GM10847 (cell line): ENCODE data around the gene C10orf62.

Experiments
- POLR2A ChIP-seq: IDR thresholded peaks from 2 replicates; pipeline ENCODE4 v1.6.1; 2011; ENCODE audit not compliant: insufficient read length; ENCODE audit errors: extremely low read depth

Gene C10orf62

DNA sequence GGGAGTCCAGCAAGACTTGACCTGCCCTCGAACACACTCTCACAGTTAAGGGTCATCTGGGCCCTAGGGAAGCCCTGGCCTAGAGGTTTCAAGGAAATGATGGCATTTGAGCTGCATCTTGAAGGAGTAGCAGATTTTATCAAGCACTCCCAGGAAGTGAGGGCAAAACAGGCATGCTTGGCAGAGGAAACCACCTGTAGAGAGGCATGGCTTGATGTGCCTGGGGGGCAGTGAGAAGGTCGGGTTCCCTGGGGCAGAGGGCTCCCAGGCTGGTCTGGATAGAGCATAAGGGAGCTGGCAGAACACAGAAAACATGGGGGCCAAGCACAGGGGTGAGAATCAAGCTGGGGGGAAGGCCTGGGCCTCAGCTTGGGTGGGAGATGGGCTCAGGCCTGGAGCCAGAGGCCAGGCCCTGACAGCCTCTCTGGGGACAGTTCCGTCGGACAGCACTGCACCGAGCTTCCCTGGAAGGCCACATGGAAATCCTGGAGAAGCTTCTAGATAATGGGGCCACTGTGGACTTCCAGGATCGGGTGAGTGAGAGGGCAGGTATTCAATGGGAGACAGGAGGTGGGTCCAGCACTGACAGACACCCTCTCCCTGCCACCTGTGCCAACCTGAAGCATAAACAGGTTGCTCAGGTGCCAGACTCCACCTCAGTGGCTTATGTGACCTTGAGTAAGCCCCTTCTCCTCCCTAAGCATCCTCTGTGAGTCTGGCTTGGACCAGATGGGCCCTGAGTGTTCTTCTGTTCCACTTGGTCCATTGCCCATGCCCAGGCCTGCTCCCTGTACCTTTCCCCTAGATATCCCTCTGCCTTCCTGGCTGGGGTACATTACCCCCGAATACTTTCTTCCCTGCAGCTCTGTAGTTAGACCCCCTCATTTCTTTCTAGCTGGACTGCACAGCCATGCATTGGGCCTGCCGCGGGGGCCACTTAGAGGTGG is 8.8 kb upstream of the C10orf62 start:
- TF ChIP-seq POLR2A: no peak

DNA sequence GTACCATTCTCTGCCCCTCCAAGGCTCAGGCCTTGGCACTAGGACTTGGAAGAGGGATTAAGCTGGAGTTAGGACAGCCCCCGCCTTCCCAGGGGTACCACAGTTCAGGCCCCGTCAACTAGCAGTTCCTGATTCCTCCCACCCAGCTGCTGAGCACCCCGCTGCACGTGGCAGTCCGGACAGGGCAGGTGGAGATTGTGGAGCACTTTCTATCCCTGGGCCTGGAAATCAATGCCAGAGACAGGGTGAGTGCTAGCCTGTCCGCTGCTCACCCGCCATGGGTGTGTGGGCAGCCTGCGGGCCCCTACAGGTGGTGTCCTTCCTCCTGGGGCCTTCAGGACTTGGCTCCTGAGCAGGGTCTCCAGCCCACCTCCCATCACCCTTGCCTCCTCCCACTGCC is 7.4 kb upstream of the C10orf62 start:
- no peak for TF ChIP-seq POLR2A

DNA sequence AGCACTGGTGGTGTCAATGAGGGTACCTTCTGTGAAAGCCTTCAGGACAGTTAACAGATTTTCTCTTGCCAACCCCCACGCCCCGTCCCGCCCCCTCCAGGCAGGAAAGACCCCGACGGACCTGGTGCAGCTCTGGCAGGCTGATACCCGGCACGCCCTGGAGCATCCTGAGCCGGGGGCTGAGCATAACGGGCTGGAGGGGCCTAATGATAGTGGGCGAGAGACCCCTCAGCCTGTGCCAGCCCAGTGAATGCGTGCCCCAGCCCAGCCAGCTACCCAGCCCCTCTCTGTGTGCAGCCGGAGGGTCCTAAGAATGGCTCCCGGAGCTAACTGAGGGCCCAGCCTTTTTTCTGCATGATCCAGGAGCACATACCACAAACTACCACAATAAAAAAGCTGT is 6.0 kb upstream of the C10orf62 start:
- TF ChIP-seq POLR2A: no peak

DNA sequence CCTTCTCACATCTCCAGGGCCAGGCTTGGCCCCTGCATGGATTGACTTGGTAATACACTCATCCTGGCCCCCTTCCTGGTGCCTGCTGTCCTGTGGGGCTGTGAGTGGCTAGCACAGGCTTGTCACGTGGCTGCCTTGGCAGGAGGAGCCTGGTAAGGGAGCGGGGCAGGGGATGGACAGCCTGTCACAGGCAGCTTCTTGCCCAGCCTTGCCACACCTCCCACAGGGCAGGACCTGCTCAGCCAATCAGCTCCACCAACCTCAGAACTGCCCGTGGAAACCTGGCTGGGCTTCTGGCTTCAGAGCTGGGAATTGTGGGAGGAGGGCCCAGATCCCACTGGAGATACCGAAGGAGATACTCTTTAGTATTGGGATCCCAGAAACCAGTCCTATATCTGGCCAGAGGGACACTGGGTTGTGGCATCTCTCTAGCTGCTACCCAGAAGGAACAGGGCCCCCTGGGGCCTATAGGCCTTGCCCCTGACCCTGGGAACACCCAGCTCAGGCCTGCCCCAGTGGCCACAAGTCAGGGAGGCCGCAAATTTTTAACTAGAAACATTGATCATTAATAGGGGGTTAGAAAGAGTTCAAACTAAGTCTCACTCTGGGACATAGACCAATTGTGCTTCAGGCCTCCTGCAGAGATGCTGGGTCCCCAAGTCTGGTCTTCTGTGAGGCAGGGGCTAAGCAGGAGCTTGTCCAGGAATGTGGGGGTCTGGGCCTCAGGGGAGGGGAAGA is 5.3 kb upstream of the C10orf62 start, which contains the start of gene HOGA1:
Gene HOGA1 (plus strand): TSS at position 330 of the 738 bp plus-strand sequence. CDS start 315 bp downstream, at position 645.
- no peak for TF ChIP-seq POLR2A

DNA sequence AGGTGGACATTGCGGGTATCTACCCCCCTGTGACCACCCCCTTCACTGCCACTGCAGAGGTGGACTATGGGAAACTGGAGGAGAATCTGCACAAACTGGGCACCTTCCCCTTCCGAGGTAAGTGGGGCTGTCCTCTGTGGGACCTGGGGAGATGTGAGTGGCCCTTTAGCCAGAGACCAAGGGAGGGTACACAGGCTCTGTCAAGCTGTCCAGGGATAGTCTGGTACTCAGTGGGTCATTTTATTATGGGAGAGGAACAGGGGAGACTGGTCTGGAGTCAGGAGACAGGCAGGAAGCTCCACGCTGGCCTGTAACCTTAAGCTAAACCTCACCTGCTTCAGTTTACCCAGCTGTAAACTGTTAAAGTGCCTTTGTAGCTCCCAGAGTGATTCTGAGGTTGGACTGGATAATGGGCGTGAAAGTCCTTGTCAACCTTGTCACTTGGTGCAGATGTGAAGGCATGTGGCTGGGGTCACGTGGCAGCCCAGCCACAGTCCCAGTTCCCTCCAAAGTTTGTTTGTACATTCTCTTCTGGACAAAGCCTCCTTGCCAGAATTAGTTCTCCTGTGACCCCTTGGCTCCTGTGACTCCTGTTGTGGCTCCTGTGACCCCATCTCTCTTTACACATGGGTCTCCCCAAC is 4.6 kb upstream of the C10orf62 start:
- no peak for TF ChIP-seq POLR2A

DNA sequence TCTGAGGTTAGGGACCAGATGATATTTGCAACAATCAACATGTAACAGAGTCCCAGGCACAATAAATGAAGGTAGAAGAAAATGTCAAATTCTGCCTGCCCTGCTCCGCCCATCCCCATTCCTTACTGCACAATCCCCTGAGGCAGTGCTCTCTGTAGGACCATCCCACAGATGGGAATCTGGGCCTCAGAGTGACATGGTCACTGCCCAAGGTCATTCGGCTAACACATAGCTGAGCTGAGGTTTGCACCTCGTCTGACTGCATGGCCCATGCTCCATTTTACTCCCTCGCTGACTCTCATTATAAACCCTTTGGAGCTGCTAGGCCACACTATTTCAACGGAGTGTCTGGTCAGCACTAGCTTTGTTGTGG is 4.1 kb upstream of the C10orf62 start:
- no peak for TF ChIP-seq POLR2A

DNA sequence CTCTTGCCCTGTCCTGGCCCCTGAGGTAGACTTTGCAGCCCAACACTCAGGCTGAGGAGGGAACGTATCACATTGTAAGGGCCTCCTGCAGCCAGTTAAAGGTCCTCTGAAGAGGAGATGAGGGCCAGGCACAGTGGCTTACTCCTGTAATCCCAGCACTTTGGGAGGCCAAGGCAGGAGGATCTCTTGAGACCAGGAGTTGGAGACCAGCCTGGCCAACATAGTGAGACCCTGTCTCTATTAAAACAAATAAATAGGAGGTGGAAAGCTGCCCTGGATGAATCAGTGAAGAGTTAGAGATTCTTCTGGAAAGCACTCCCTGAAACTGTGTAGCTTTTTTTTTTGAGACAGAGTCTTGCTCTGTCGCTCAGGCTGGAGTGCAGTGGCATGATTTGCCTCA is 2.3 kb upstream of the C10orf62 start:
- TF ChIP-seq POLR2A: no peak

DNA sequence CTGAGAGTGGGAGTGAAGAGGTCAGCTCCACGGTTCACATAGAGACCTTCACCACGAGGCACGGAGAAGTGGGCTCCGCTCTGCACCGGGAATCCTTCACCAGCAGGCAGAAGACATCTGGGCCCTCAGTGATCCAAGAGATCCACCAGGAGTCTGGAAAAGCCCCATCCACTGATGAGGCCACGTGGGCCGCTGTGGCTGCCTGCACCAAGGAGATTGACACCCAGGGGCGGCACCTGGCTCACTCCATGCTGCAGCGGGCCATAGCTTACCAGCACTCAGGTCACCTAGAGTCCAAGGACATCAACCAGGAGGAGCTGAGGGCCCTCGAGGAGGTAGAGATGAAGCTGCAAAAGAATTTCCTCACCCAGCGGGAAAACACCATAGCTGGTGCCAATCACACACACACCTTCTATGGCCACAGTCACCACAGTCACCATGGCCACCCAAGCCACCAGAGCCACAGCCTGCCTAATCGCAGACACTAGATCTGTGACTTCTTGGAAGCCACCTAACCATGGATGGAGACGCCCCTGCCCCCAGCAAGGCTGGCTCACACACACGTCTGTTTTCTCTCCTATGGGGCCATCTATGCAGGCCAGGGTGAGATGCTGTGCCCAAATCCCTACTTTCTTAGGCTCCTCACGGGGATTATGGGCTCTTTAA is 694 bp downstream of the C10orf62 start:
- no peak for TF ChIP-seq POLR2A

DNA sequence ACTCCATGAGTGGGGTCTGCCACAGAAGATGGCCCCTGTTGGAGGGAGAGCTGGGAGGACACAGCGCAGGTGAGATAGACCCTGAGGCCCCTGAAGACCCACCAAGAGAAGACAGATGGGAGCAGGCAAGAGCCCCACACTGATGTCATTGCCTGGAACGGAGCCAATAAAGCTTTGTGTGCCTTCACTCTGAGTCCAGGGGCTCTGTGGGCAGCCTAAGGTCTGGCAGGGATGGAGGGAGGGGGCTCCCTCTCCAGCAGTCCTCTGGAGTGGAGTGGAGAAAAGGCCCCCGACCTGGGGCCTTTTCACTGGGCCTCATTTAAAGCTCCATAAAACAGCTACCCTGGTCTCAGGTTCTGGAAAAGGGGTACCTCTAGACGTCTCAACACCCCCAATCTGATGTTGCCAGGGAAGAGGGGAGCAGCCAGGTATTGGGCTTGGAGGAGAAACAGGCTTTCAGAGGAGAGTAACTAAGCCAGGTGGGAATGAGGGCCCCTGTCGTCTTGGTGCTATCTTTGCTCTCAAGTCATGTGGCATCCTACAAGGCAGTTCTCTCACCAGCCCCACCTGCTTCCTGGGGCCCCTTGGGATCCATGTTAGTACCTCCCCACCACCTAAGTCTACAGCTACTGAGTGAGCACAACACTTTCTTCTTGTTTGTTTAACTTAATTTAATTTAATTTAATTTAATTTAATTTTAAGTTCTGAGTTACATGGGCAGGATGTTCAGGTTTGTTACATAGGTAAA is 1.4 kb downstream of the C10orf62 start:
- TF ChIP-seq POLR2A: no peak

DNA sequence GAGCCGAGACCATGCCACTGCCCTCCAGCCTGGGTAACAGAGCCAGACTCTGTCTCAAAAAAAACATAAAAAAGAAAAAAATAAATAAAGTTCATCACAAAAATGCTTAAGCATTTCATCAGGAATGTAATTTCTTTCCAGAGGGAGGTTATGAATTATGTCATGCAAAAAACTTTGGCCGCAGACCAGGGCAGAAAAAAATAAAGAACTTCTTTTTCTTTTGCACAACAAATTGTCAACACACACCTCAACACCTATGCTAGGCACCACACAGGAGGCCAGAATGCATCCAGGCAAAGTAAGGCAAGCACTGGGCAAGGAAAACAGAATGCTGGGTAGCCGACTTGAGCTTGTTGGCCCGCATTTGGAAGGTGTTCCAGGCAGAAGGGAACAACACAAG is 3.9 kb downstream of the C10orf62 start:
- TF ChIP-seq POLR2A: no peak

DNA sequence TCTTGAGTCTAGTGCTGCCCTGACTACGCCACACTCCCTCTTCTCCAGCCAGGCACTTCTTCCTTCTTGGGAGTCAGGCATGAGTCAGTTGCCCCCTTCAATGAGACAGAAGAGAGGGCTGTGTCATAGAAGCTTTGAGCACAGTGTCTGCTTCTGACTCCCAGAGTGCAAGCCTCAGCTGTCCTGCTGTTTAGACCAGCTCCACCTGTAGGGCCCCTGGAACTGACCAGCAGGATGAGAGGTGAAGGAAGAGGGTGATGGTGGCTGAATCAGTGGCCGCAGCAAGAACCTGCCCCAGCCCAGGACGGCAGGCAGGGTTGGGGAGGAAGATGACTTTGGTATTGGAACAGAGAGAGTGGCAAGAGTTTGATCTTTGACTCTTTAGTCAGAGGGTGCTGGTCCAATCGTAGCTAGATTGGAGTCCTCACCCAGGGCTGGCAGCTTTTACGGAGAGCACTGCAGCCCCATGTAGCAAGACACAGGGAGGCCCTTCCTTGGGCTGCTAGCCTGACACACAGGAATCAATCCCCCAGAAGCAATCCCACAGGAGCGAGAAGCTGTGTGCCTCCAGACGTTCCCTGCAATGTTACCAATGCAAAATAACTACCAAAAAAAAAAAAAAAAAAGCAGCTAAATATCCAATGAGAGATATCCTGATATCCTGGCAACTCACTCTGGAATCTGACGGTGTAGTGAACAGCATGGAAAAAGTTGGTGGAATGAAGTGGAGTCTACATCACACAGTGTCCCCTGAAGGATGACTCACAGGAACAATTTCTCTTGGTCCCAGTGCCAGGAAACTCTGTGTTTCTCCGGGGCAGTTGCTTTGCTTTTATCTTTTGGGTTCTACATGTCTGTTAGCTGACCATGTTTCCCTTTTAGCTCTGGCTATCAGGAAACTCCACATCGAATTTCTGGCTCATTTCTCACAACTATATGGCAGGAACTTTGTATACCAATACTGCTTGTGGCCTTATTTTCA is 6.9 kb downstream of the C10orf62 start:
- TF ChIP-seq POLR2A: no peak

DNA sequence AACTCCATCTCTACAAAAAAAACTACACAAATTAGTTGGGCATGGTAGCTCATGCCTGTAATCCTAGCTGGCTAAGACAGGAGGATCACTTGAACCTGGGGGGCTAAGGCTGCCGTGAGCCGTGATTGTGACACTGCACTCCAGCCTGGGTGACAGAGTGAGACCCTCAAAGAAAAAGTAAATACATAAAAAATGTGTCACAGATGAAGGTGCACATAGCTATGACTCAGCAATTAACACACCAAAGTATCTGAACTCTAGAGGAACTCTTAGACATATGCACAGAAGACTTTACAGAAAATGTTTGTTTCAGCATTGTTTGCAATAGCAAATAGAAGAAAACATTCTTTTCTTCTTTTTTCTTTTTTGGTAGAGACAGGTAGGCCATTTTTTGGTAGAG is 8.3 kb downstream of the C10orf62 start:
- TF ChIP-seq POLR2A: no peak
